Measurements from ENCODE around the gene PLEKHA1.

GRCh38 chr10:122446668-122447423 lies 72.3 kb downstream of the PLEKHA1 start:
- no peak for TF ChIP-seq CTCF (IDR thresholded peaks at IDR 0.05)
- TF ChIP-seq POLR2A (IDR thresholded peaks at IDR 0.05): no peak
